ENCODE measurements around the gene MACF1. TPM values are rescaled to one million over a fixed set of nuclear protein-coding genes. Genes with fewer than 3 reads are reported as not detected.
"Not testable (repeated sequence)": the region's sequence is repeated elsewhere in the genome, so short reads cannot be mapped to it uniquely, and the experiment has no call there.

The MACF1 gene
- total RNA-seq, 1 experiment from 2014 or later, result 6.2 TPM

GRCh38 chr1:39491146-39491921, 286.8 kb downstream of the MACF1 start, which contains the start of gene BMP8A:
Gene BMP8A, plus strand, starts transcription at chr1:39491636. Its CDS starts 356 bp downstream, at chr1:39491992.
- DNase-seq, result no peak
- Histone ChIP-seq H3K9me2 (replicated peaks; ENCODE audit: insufficient read depth, low read length) (no peaks in the 10 kb centered on the region), H3K36me3 (ENCODE audit: insufficient read depth, low read length) (no peaks in the 10 kb centered on the region), H3K4me3 (ENCODE audit: low read length) (no peak within 1 kb of the TSS), H3K4me2 (ENCODE audit: low read depth, low read length, poor library complexity, severe bottlenecking) (no peak within 1 kb of the TSS), H3K27ac (ENCODE audit: low read length) (no peak within 1 kb of the TSS), H3K79me2 (ENCODE audit: low read length) (no peaks in the 10 kb centered on the region), H3K9ac (ENCODE audit: low read length) (no peak within 1 kb of the TSS), H3K9me3 (ENCODE audit: low read length) (no peaks in the 10 kb centered on the region), H3K27me3 (ENCODE audit: low read length) (no peaks in the 10 kb centered on the region), H2AFZ (ENCODE audit: low read length) (no peak within 1 kb of the TSS), H3K4me1 (ENCODE audit: low read length) (no peaks in the 10 kb centered on the region), H4K20me1 (ENCODE audit: insufficient read depth, low read depth, low read length) (no peaks in the 10 kb centered on the region)

DNA sequence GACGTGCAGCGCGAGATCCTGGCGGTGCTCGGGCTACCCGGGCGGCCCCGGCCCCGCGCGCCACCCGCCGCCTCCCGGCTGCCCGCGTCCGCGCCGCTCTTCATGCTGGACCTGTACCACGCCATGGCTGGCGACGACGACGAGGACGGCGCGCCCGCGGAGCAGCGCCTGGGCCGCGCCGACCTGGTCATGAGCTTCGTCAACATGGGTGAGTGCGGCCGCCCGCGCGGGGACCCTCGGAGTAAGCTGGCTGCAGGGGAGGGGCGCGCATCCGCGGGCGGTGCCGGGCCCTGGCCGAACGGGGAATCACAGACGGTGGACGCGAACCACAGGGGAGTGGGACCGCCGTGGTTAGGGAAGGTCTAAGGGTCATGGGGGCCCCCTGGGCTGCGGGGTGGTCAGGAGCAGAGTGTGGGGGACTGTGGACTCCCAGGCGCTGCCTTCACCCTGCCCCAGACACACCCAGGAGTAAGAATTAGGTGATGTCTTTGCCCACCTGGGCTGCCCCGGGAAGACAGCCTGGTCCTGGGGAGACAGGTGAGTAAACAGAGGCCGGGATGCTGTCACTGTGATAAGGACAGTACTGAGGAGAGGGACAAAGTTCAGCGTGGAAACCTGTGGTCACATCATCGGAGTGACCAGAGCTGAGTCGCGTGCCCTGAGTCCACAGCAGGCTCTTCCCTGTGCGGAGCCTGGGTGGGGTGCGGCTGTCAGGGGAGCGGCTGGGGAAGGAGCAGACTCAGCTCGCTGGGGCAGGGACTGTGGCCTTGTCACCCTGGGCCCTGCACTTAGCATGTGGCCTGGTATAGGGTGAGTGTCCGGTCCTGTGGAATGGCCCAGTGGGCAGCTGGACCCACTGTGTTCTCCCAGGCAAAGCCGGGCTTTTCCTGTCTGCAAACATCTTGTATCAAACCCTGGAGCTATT, 287.9 kb downstream of the MACF1 start:
- not testable (repeated sequence) for H3K9me2 ChIP-seq (replicated peaks; ENCODE audit: insufficient read depth, low read length); H3K36me3 ChIP-seq (ENCODE audit: insufficient read depth, low read length); H3K4me1 ChIP-seq (ENCODE audit: low read length); H3K79me2 ChIP-seq (ENCODE audit: low read length); H3K4me2 ChIP-seq (ENCODE audit: low read depth, low read length, poor library complexity, severe bottlenecking); H3K9me3 ChIP-seq (ENCODE audit: low read length); DNase-seq; H3K4me3 ChIP-seq (ENCODE audit: low read length); H3K9ac ChIP-seq (ENCODE audit: low read length); H2AFZ ChIP-seq (ENCODE audit: low read length); H4K20me1 ChIP-seq (ENCODE audit: insufficient read depth, low read depth, low read length); H3K27ac ChIP-seq (ENCODE audit: low read length); H3K27me3 ChIP-seq (ENCODE audit: low read length)

DNA sequence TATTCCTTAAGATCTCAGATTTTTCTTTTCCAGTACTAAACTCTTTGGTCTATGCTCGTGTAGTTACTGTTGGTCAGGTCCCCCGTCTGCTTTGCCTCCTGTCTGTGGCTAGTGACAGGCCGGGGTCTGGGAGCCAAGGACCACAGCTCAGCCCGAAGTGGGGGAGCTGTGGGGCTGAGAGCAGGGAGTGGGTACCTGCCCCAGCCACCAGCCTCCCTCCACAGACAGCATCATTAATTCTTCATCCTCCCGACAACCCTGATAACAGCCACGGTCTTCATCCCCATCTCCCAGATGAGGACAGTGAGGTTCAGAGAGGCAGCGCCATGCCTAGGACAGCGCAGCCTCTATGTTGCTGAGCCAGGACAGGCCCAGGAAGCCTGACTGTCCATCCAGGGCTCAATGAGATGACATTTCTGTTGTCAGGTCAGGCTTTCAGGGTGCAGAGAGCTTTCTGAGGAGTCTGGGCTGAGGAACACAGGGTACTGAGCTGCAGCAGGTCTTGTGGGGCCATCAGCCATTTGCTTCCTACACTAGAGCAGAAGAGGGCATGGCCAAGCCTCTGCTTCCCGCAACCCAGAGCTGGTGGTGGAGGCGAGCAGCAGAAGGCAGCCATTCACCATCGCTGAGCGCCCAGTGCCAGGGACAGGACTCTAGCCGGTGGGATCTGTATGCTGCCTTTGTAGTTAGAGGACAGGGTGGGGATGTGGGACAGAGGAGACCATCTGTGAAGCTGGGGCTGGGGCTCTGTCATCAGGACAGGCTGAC, 288.7 kb downstream of the MACF1 start:
- not testable (repeated sequence) for H3K9me2 ChIP-seq (replicated peaks; ENCODE audit: insufficient read depth, low read length); H3K4me2 ChIP-seq (ENCODE audit: low read depth, low read length, poor library complexity, severe bottlenecking); H4K20me1 ChIP-seq (ENCODE audit: insufficient read depth, low read depth, low read length); H3K27ac ChIP-seq (ENCODE audit: low read length); H3K9ac ChIP-seq (ENCODE audit: low read length); H3K4me1 ChIP-seq (ENCODE audit: low read length); DNase-seq; H3K36me3 ChIP-seq (ENCODE audit: insufficient read depth, low read length); H3K79me2 ChIP-seq (ENCODE audit: low read length); H3K27me3 ChIP-seq (ENCODE audit: low read length); H3K4me3 ChIP-seq (ENCODE audit: low read length); H2AFZ ChIP-seq (ENCODE audit: low read length); H3K9me3 ChIP-seq (ENCODE audit: low read length)

DNA sequence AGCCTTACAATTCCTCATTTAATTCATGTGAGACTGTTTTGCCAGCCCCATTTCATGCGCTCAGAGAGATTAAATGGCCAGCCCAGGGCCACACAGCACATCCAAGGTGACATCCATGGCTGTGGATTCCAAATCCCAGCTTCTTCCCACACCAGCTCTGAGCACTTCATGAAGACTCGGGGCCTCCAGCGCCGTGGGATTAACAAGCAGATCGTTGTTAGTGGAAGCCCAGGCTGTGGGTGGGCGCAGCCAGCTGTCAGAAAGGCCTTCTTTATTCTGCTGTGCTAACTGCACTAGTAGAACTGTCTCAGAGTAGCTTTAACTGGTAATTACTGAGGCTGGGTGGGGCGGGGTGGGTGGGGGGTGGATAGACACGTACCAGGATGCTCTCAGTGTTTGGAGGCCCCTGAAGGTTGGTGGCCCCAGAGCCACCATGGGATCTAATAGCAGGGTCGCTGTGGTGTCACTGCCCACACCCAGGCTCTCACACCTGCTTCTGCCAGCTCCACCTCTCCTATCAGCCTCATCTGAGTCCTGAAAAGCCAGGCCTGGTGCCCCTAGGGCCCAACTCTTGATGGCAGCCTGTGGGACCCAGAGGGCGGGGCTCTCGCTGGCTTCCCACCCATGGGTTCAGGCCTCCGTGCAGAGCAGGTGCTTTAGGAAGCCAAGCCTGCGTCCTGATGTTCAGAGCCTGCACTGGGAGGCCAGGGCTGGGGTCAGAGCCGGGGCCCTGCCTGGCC, 290.3 kb downstream of the MACF1 start:
- no peak overlapping the region for H3K9ac ChIP-seq (ENCODE audit: low read length)
- H3K4me1 ChIP-seq (ENCODE audit: low read length), result no peaks in the 10 kb centered on the region
- no peaks in the 10 kb centered on the region for H3K9me3 ChIP-seq (ENCODE audit: low read length)
- H3K9me2 ChIP-seq (replicated peaks; ENCODE audit: insufficient read depth, low read length), result no peaks in the 10 kb centered on the region
- no peaks in the 10 kb centered on the region for H3K27me3 ChIP-seq (ENCODE audit: low read length)
- no peak for DNase-seq
- no peaks in the 10 kb centered on the region for H3K79me2 ChIP-seq (ENCODE audit: low read length)
- no peaks in the 10 kb centered on the region for H3K36me3 ChIP-seq (ENCODE audit: insufficient read depth, low read length)
- no peak overlapping the region for H3K4me3 ChIP-seq (ENCODE audit: low read length)
- no peak overlapping the region for H3K27ac ChIP-seq (ENCODE audit: low read length)
- no peak overlapping the region for H2AFZ ChIP-seq (ENCODE audit: low read length)
- no peak overlapping the region for H3K4me2 ChIP-seq (ENCODE audit: low read depth, low read length, poor library complexity, severe bottlenecking)
- H4K20me1 ChIP-seq (ENCODE audit: insufficient read depth, low read depth, low read length), result no peaks in the 10 kb centered on the region

GRCh38 chr1:39496520-39496919, 292.0 kb downstream of the MACF1 start:
- not testable (repeated sequence) for H3K27ac ChIP-seq (ENCODE audit: low read length); H3K4me3 ChIP-seq (ENCODE audit: low read length); H3K4me1 ChIP-seq (ENCODE audit: low read length); H3K9me3 ChIP-seq (ENCODE audit: low read length); H3K36me3 ChIP-seq (ENCODE audit: insufficient read depth, low read length); DNase-seq; H3K79me2 ChIP-seq (ENCODE audit: low read length); H3K9me2 ChIP-seq (replicated peaks; ENCODE audit: insufficient read depth, low read length); H3K9ac ChIP-seq (ENCODE audit: low read length); H2AFZ ChIP-seq (ENCODE audit: low read length); H4K20me1 ChIP-seq (ENCODE audit: insufficient read depth, low read depth, low read length); H3K27me3 ChIP-seq (ENCODE audit: low read length); H3K4me2 ChIP-seq (ENCODE audit: low read depth, low read length, poor library complexity, severe bottlenecking)

GRCh38 chr1:39497585-39497984, 293.1 kb downstream of the MACF1 start:
- no peaks in the 10 kb centered on the region for H3K4me1 ChIP-seq (ENCODE audit: low read length)
- H3K4me2 ChIP-seq (ENCODE audit: low read depth, low read length, poor library complexity, severe bottlenecking), result no peak overlapping the region
- no peaks in the 10 kb centered on the region for H3K9me2 ChIP-seq (replicated peaks; ENCODE audit: insufficient read depth, low read length)
- no peak overlapping the region for H2AFZ ChIP-seq (ENCODE audit: low read length)
- DNase-seq, result no peak
- H3K4me3 ChIP-seq (ENCODE audit: low read length), result no peak overlapping the region
- H3K9me3 ChIP-seq (ENCODE audit: low read length), result no peaks in the 10 kb centered on the region
- no peak overlapping the region for H3K9ac ChIP-seq (ENCODE audit: low read length)
- no peaks in the 10 kb centered on the region for H3K36me3 ChIP-seq (ENCODE audit: insufficient read depth, low read length)
- no peaks in the 10 kb centered on the region for H3K27me3 ChIP-seq (ENCODE audit: low read length)
- H3K79me2 ChIP-seq (ENCODE audit: low read length), result no peaks in the 10 kb centered on the region
- H3K27ac ChIP-seq (ENCODE audit: low read length), result no peak overlapping the region
- no peaks in the 10 kb centered on the region for H4K20me1 ChIP-seq (ENCODE audit: insufficient read depth, low read depth, low read length)

- not testable (repeated sequence) for H3K36me3 ChIP-seq (ENCODE audit: insufficient read depth, low read length); DNase-seq; H3K4me3 ChIP-seq (ENCODE audit: low read length); H3K79me2 ChIP-seq (ENCODE audit: low read length); H4K20me1 ChIP-seq (ENCODE audit: insufficient read depth, low read depth, low read length); H3K9me2 ChIP-seq (replicated peaks; ENCODE audit: insufficient read depth, low read length); H3K27ac ChIP-seq (ENCODE audit: low read length); H3K27me3 ChIP-seq (ENCODE audit: low read length); H3K4me2 ChIP-seq (ENCODE audit: low read depth, low read length, poor library complexity, severe bottlenecking); H3K4me1 ChIP-seq (ENCODE audit: low read length); H3K9me3 ChIP-seq (ENCODE audit: low read length); H3K9ac ChIP-seq (ENCODE audit: low read length); H2AFZ ChIP-seq (ENCODE audit: low read length)
Observed at GRCh38 chr1:39498096-39498710, 293.7 kb downstream of the MACF1 start.

All from Karpas-422 (cell line).